Smooth muscle cell of the brain vasculature (primary cell): Measurements from ENCODE around the gene SNX20.

Experiments
- DNase-seq: peaks from one replicate; pipeline ENCODE4 v3.0.0-alpha.2; 2012; ENCODE audit warnings: low read depth, low spot score

Gene SNX20

DNA sequence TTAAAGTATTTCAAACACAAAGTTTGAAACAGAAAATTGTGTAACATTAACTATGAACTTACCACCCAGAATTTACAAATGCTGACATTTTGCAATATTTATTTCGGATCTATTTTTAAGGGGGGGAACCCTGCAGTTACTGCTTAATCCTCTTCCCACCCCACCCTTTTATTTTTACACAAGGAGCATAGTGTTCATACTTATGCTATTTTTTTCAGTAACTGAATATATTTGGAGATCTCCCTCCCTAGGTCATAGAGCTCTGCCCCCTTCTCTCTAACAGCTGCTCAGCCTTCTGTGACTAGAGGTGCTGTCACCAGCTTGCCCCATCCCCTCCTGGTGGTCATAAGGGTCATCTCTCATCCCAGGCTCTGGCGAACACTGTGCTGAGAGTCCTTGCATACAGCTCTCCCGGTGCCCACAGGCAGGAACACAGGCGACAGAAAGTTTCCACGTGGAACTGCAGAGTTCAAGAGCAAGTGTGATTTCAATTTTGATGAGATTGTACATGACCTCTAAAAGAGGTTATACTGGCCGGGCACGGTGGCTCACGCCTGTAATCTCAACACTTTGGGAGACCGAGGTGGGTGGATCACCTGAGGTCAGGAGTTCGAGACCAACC is 44.2 kb downstream of the SNX20 start:
- no peak for DNase-seq

DNA sequence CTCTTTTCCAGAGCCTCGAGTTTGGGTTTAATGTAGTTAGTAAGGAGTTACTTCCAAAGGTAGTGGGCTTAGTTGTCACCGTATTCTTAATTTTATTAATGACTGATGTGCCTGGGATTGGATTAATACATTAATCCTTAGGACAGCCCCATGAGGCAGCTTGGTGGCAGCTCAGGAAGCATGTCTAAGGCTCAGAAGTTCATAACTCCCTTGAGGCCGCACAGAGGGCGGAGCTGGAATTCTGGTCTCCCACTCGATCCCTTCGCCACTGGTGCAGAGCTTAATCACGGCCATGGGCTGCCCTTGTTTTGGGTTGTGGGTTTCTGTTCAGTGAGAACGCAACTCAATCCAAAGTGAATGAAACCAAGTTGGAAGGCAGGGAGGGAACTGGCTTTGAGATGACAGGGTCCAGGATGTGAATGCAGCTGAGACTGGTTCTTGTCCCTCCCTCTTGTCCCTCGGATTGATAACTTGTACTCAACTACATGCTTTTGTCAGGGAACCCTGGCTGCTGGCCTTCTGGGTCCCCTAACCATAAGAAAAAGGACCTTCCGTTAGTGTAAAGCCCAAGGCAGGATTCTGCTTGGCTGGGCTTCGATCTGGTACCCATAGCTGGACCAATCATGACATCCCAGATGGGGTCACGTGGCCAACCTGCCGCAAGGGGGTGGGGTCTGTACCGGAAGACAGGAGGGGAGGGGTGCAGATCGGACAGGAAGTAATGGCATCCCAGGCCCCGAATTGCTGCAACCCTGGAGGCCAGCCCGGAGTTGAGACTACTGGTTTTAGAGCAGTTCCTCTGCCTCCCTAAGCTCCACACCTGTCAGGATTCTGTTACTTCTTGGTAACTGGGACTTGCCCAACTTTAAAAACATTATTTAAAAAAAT is 45.4 kb downstream of the SNX20 start:
- no peak for DNase-seq

DNA sequence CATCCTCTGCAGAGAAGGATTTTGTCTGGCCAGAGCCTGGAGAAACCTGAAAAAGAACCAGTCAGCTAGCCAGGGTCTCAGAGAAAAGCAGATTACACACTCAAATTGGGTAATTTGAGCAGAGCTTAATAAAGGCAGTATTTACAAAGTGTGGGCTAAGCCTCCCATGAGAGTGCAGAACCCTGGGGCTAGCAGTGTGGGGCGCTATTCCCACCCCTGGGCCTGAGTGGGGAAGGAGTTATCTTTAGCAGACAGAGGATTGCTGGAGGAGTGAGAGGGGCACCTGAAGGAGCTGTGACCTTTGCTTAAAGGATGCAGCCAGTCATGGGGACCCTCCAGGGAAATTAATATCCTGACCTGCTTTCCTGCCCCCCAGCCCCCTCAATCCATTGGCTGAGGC is 46.2 kb downstream of the SNX20 start:
- no peak for DNase-seq

DNA sequence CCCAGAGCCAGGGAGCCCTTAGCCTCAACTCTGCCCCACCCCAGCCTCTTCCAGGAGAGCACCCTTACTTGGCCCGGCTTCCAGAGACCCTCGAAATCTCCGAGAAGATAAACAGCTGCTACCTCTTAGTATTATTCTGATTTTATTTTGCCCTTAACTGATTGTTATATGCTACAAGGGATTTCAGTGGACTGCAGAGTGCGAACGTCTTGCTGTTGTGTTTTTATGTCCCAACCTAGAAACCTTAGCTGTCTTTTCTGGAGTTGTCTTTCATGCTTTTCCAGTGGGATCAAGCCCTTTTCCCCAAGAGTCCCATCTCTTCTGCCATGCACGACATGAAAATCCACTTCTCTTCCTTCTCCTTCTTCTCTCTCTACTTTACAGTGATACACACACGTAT is 47.0 kb downstream of the SNX20 start:
- DNase-seq = no peak

DNA sequence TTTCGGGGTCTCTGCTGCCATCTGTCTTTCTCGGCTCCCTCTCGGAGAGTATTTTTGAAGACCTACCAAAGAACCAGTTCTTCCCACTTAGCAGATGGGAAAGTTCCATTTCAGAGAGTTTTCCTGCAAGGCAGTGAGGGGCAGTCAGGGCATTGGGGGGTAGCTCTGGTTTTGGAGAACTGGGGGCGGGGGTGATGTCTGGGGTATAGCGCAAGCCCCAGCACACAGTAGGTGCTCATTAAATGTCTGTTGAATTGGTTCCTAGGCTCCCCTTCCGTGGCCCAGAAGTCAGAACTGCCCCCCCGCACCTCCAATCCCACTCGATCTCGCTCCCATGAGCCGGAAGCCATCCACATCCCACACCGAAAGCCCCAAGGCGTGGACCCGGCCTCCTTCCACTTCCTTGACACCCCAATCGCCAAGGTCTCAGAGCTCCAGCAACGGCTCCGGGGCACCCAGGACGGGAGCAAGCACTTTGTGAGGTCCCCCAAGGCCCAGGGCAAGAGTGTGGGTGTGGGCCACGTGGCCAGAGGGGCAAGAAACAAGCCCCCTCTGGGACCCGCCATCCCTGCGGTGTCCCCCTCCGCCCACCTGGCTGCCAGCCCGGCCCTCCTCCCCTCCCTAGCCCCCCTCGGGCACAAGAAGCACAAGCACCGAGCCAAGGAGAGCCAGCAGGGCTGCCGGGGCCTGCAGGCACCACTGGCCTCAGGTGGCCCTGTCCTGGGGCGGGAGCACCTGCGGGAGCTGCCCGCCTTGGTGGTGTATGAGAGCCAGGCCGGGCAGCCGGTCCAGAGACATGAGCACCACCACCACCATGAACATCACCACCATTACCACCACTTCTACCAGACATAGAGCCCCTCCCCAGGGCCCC is 47.9 kb downstream of the SNX20 start:
- DNase-seq = no peak

DNA sequence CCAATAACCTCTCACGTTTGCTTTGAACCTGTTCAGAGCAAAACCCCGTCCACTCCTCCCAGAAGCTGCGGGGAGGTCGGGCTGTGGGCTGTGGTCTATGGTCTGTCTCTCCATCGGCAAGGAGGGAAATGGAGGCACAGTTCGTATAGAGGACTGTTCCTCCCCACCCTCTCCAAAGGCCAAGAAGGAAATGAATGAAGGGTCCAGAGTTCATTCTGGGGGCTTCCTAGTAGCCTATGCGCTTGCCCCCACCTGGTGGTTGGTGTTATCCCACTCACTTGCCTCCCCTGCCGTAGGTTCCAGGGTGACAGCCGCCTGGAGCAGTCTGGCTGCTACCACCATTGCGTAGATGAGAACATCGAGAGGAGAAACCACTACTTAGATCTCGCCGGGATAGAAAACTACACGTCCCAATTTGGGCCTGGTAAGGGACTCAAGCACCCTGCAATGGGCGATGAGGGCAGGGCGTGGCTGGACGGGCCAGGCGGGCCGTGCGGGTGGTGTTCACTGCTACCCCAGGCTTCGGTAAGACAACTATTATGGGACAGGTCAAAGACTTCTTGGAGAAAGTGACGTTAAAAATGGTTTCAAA is 49.0 kb downstream of the SNX20 start:
- DNase-seq = no peak

DNA sequence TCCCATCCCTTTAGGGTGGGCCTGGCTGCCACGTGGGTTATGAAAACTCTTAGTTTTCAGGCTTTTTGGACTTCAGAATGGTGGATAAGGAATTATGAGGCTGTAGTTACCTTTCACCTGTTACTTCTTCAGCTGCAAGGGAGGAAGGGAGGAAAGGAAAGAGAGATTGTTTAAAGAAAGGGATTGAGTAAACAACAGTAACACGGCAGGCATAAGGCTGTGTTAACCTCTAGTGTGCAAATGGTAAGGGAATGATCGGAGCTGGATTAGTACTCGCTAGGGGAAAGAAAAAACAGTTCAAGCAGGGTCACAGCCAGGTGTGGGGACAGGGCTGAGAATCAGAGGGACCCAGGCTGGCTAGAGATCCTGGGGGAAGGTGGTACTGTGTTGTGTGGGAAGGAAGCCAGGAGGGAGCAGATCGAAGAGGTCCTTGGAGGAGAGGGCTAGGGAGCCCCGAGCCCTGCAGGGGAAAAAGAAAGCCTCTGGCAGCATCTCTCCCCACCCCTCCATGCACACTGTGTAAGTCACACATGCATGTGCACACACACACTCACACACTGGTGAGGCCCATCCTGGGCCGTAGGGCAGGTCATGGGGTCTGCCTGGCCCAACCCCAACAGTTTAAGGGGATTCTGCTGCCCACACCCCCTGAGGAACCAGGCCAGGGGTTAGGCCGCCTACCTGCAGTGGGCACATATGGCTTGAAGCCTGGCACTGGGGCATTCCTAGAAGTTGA is 49.7 kb downstream of the SNX20 start:
- no peak for DNase-seq

DNA sequence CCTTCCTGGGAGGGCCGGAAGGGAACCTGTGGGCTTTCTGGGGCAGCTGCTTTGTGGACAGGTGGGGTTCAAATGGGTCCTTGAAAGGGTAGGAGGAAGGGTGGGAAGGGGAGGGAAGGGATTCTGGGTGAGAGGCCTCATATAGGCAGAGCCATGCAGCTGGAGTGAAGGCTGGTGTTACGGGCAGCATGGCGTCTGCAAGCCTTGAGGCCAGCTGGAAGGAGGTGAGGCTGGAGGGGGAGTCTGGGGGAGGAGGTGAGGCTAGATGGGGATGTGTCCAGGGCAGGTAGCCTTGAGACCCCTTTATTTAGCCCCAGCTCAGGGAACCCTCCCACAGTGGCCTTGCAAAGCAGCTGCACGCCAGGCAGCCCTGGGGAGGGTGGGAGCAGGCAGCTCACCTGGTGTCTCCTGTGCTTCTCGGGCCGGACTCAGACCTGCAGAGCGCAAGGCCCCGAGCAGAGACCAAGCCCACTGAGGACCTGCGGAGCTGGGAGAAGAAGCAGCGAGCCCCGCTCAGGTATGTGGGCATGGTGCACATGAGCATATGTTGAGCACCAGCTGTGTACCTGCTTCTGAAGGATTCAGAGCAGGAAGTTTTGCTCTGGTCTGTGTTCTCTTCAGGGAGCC is 50.6 kb downstream of the SNX20 start:
- no peak for DNase-seq

DNA sequence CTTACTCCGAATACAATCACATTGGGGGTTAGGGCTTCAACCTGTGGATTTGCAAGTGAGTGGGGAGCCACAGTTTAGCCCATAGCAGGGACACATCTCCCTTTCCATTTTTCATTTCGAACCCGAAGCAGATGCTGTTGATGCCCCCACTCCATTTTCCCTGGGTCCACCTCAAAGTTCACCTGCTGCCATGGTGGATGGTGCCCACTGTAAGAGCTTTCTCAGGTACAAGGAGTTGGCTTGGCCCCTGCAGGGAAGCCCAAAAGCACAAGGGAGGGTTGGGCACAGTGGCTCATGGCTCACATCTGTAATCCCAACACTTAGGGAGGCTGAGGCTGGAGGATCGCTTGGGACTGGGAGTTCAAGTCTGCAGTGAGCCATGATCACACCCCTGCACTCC is 51.8 kb downstream of the SNX20 start:
- DNase-seq = no peak

DNA sequence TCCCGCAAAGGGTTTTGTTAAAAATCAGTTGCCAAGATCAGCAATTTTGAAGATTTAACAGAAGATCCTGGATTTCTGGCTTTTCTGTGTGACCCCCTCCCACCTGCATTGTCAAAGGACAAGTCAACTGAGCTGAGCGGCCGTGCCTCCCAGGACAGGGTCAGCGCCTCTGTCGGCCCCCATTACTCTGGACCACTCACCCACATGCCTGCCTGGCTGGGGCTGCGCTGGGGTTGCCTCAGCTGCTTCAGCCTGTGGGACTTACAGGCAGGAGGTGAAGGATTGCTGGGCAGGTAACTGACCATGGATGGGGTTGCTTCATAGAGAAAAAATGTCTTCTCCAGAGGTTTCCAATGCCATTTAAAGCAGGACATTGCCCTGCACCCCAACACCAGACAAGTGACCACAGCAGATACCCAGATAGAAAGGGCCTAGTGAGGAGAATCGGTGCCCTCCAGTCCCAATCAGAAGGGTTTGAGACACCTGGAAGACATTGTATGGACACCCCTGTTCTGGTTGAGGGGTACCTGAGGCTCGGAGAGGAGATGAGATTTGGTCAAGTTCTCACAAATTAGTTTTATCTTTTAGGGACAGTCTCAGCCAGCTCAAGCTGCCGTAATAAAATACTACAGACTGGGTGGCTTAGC is 52.8 kb downstream of the SNX20 start:
- DNase-seq = no peak

DNA sequence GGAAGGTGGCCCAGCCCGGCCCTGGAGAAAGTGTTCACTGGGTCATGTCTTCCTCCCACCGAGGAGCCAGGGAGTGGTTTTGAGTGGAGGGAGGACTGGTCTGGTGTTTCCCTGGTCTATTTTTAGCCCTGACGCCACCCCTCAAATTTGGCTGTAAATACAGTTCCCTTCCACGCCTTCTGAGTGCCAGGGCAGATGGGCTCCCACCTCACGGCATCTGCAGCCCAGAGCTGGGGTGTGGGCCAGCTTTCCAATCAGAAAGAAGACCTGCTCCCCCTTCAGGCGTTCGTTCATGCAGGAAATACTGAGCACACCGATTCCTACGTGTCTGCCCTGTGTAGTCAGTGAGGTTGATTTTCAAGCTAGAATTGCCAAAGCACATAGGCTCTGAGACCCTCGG is 53.7 kb downstream of the SNX20 start:
- DNase-seq = no peak

DNA sequence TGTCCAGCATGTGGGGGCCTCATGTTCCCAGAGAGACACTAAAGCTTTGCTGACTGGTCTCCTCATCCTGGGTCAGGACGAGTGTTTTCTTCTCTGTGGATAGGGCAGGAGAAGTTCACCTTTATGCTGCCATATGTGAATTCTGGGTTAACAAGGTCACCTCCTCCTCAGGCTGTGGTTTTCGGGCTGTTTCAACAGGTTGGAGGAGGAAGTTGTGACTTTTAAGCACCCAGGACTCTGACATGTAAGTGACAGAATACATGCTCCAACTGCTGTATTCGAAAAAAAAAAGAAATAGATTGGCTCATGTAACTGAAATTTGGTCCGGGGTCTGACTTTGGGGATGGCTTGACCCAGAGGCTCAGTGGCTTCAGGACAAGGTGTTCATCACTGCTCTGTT is 54.2 kb downstream of the SNX20 start:
- DNase-seq = no peak

DNA sequence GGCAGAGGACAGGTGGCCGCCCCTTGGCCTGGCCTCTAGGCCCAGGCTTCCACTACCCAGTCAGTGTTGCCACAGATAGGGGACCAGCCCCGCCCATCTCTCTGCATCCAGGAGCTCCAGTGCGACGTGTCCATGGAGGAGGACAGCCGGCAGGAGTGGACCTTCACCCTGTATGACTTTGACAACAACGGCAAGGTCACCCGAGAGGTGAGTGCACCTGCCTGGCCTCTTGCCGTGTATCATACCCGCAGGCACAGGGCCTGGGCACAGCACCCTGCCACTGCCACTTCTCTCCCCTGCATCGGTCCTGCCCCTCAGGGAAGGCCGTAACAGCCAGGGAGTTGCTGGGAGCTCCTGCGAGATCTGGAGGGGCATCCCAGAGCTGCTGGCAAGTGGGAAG is 55.7 kb downstream of the SNX20 start:
- DNase-seq = no peak

DNA sequence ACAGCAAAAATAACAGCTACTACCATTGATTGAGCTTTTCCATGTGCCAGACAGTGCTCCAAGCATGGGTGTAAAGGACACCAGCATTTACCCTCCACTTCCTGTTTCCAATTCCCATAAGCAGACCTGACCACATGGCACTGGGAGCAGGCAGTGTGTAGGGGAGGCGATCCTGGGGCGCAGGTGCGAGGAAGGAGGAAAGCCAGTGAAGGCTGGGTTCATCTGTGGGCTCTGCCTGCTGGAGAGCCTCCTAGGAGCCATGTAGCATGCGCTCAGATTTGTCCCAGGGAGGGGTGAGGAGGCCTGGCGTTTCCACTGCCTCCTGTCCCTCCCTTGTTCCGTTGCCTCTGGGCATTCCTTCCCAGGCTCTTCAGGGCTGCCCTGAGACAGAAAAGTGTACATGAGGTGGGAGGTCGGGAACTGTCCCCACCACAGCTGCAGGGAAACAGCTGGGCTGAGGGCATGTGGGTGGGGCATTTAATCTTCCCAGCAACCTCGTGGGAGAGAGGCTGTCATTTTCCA is 56.6 kb downstream of the SNX20 start:
- DNase-seq = no peak

DNA sequence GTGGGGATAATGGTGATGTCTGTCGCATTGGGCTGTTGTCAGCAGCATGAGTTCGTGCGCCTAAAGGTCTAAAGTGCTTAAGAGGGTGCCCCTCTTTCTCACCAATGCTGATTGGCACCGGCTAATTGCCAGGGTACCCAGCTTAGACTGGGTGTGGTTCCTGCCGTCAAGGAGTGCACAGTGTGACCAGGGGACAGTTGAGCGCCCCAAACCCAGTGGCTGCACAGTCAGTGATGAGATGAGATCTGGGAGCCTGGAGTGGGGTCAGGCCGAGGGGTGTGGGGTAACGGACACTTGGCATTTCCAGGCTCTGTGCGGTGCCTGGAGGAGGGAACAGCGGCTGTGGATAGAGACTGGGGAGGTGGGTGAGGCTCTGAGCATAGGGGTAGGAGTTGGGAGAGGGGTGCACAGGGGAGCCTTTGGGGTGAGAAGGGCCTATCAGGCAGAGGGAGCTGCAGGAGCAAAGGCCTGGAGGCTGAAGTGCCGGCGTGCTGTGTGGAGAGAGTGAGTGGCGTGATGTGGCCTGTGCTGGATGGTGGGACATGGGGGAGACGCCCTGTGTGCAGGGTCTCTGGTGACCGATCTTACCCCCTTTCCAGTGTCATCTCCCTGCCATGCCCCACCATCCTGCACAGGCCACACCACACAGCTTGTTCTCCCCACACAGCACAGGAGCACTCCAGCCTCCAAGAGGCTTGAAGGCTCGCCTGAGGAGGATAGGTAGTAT is 58.3 kb downstream of the SNX20 start:
- no peak for DNase-seq

DNA sequence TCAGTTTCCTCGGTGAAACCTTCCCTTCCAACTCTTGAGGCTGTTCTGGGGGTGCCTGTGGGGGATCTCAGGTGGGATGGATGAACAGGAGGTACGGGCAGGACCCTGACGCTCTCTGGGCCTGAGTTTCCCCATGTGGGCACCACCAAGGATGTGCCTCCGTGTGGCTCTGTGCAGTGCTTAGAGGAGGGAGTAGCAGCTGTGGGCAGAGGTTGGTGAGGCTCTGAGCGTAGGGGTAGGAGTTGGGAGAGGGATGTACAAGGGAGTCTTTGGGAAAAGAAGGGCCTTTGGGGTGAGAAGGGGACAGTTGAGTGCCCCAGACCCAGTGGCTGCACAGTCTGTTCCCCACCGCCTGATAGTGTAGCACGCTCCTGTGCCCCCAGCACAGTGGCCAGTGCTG is 59.1 kb downstream of the SNX20 start:
- no peak for DNase-seq
